Skin of body (tissue), 2 donors: Measurements from ENCODE around the gene RIPPLY2. TPM values are rescaled to one million over a fixed set of nuclear protein-coding genes. Genes with fewer than 3 reads are reported as not detected.
"Not testable (repeated sequence)": the region's sequence is repeated elsewhere in the genome, so short reads cannot be mapped to it uniquely, and the experiment has no call there.

Experiments
- DNase-seq: peaks from one replicate; lab custom pipeline; 2025; lab: John Stamatoyannopoulos, UW
- total RNA-seq: library from RNA; depleted of rRNA; stranded (reverse); fragments of >200 nt; gene quantifications from one replicate; pipeline ENCODE4 v1.2.3, GENCODE V29; 2014

RIPPLY2 gene
- total RNA-seq, 1 donor from 2014 or later, result not detected

GRCh38 chr6:83860359-83860755 is 7.2 kb downstream of the RIPPLY2 start:
- no peak for DNase-seq

GRCh38 chr6:83860782-83861495 is 7.8 kb downstream of the RIPPLY2 start:
- DNase-seq, result no peak

- DNase-seq, result no peak
These were observed 9.8 kb downstream of the RIPPLY2 start for GRCh38 chr6:83862776-83863471.

- DNase-seq, result no peak
These were observed 13.9 kb downstream of the RIPPLY2 start for GRCh38 chr6:83867043-83867442.

- no peak for DNase-seq
These were observed 14.5 kb downstream of the RIPPLY2 start for GRCh38 chr6:83867527-83868161.

- DNase-seq, result no peak
These were observed 15.5 kb downstream of the RIPPLY2 start for GRCh38 chr6:83868639-83869038.

- DNase-seq, result no peak
These were observed 17.5 kb downstream of the RIPPLY2 start for GRCh38 chr6:83870649-83871048.

GRCh38 chr6:83872386-83873118 is 19.4 kb downstream of the RIPPLY2 start:
- peak; percentile 6 for DNase-seq

- DNase-seq, result no peak
These were observed 20.7 kb downstream of the RIPPLY2 start for GRCh38 chr6:83873869-83874268.

- DNase-seq, result no peak
These were observed 22.7 kb downstream of the RIPPLY2 start for GRCh38 chr6:83875843-83876242.

GRCh38 chr6:83878902-83879644 is 25.9 kb downstream of the RIPPLY2 start:
- no peak for DNase-seq

- DNase-seq, result no peak
These were observed 26.6 kb downstream of the RIPPLY2 start for GRCh38 chr6:83879746-83880145.

- DNase-seq, result no peak
These were observed 30.1 kb downstream of the RIPPLY2 start for GRCh38 chr6:83883240-83883639.

GRCh38 chr6:83884523-83884922 is 31.4 kb downstream of the RIPPLY2 start:
- peak; percentile 50 for DNase-seq

GRCh38 chr6:83885984-83886383 is 32.8 kb downstream of the RIPPLY2 start:
- no peak for DNase-seq

GRCh38 chr6:83889621-83890020 is 36.5 kb downstream of the RIPPLY2 start:
- no peak for DNase-seq

GRCh38 chr6:83890520-83890919 is 37.4 kb downstream of the RIPPLY2 start:
- DNase-seq, result no peak

GRCh38 chr6:83891586-83891985 is 38.4 kb downstream of the RIPPLY2 start:
- no peak for DNase-seq

- no peak for DNase-seq
These were observed 39.9 kb downstream of the RIPPLY2 start for GRCh38 chr6:83893024-83893423.

- not testable (repeated sequence) for DNase-seq
These were observed 43.9 kb downstream of the RIPPLY2 start for GRCh38 chr6:83897094-83897493.

- no peak for DNase-seq
These were observed 48.5 kb downstream of the RIPPLY2 start for GRCh38 chr6:83901624-83902023.
